ENCODE data around the gene SLC30A2. TPM values are rescaled to one million over a fixed set of nuclear protein-coding genes. Genes with fewer than 3 reads are reported as not detected.

SLC30A2 gene
- total RNA-seq, 1 experiment from 2014 or later = not detected

- BruUV-seq (replicated peaks) = no TSS peak
- TF ChIP-seq CTCF (IDR thresholded peaks at IDR 0.05 in 2 of 3, conservative IDR thresholded peaks at IDR 0.05 in 1 of 3; ENCODE audit: borderline replicate concordance in 1 of 3, insufficient read depth in 1 of 3, low read depth in 2 of 3, low read length in 2 of 3) = no peak
- no peak for TF ChIP-seq CEBPB (IDR thresholded peaks at IDR 0.05; ENCODE audit: low read depth)
- TF ChIP-seq EGR1 (IDR thresholded peaks at IDR 0.05; ENCODE audit: low read depth) = no peak
- TF ChIP-seq ZNF274 (IDR thresholded peaks at IDR 0.05; ENCODE audit: low read depth, low read length) = no peak
- no peak for TF ChIP-seq CBX3 (IDR thresholded peaks at IDR 0.05; ENCODE audit: low read depth)
- no peak for TF ChIP-seq MAX (IDR thresholded peaks at IDR 0.05)
- no peak for TF ChIP-seq EZH2 (IDR thresholded peaks at IDR 0.05)
- TF ChIP-seq ZFX (IDR thresholded peaks at IDR 0.05) = no peak
- no peak for TF ChIP-seq EZH2phosphoT487 (IDR thresholded peaks at IDR 0.05; ENCODE audit: borderline replicate concordance)
- no peak for TF ChIP-seq FOSL1 (IDR thresholded peaks at IDR 0.05; ENCODE audit: low read depth)
- Histone ChIP-seq H3K9ac (ENCODE audit: low read length) (no peak overlapping the region), H3K9me3 (ENCODE audit: control insufficient read depth in 1 of 2, insufficient read depth in 1 of 2, low read depth in 1 of 2, low read length in 2 of 2) (no peaks in the 10 kb centered on the region), H3K79me2 (ENCODE audit: insufficient read depth, low read length) (no peaks in the 10 kb centered on the region), H3K4me3 (replicated peaks in 1 of 2; ENCODE audit: low read depth in 1 of 2, low read length in 2 of 2) (no peak overlapping the region), H3K9me2 (ENCODE audit: insufficient read depth) (no peaks in the 10 kb centered on the region), H3K4me2 (ENCODE audit: low read length) (no peak overlapping the region), H3K27ac (ENCODE audit: low read depth, low read length) (no peak overlapping the region), H3K36me3 (ENCODE audit: control insufficient read depth in 1 of 2, insufficient read depth in 2 of 2, low read length in 2 of 2) (no peaks in the 10 kb centered on the region), H3K27me3 (ENCODE audit: insufficient read depth, low read length) (no peaks in the 10 kb centered on the region), H2AFZ (ENCODE audit: low read depth, low read length, poor library complexity, severe bottlenecking) (no peak overlapping the region), H3K4me1 (ENCODE audit: control insufficient read depth in 1 of 2, insufficient read depth in 2 of 2, low read length in 2 of 2) (peaks cover under 1 to 2% of the 10 kb centered on the region in 2 experiments; a peak in 3 of 4 replicates), H4K20me1 (ENCODE audit: insufficient read depth) (no peaks in the 10 kb centered on the region)
- ChIA-PET RAD21 (ENCODE audit: low non-redundant PET in 1 of 2, low total read pairs in 2 of 2, uncharacterized antibody in 2 of 2, unreplicated experiment in 2 of 2) (no interaction called here), POLR2A (interaction anchor here (1.0 kb wide), 1 partner anchor 98 kb away, joined by 3 read pairs; the partner anchor contains the start of gene STMN1), CTCF (interaction anchor here (1.1 to 2.0 kb wide), 2 partner anchors 108 to 184 kb away, joined by 7 to 8 read pairs; partner anchors contain the start of gene MTFR1L)
- ATAC-seq = no peak
- intact Hi-C loops (cut with micrococcal nuclease) = no loop called here
- no peak for DNase-seq (ENCODE audit: low read depth, low spot score)
Measured at GRCh38 chr1:26003756-26004155, 42.2 kb downstream of the SLC30A2 start.
